GM12878 (cell line): ENCODE results near the gene GLRX5. TPM values are rescaled to one million over a fixed set of nuclear protein-coding genes. Genes with fewer than 3 reads are reported as not detected.

Experiments used
- CBFB ChIP-seq: IDR thresholded peaks from 2 replicates; pipeline ENCODE4 v1.6.1; 2016; ENCODE audit warnings: antibody characterized with exemption, low read depth
- NKRF ChIP-seq: fragments of 450-650 bp; conservative IDR thresholded peaks from 2 replicates; pipeline ENCODE4 v1.6.1; 2017; ENCODE audit warnings: mild to moderate bottlenecking, moderate library complexity
- POLR2AphosphoS2 ChIP-seq: IDR thresholded peaks from 2 replicates; pipeline ENCODE4 v1.6.1; 2011; ENCODE audit warnings: low read depth, mild to moderate bottlenecking, low read length, improper control_type of control experiment, moderate library complexity
- ZNF384 ChIP-seq: IDR thresholded peaks from 2 replicates; pipeline ENCODE4 v1.6.1; 2012; ENCODE audit warnings: low read depth, mild to moderate bottlenecking, low read length, improper control_type of control experiment, borderline replicate concordance
- ZNF687 ChIP-seq: fragments of 450-650 bp; IDR thresholded peaks from 2 replicates; pipeline ENCODE4 v1.6.1; 2017; ENCODE audit warnings: mild to moderate bottlenecking, moderate library complexity
- polyA plus RNA-seq, 11 experiments: library from polyadenylated mRNA; depleted of rRNA in 4 of 11; unstranded in 6 of 11; stranded (reverse) in 5 of 11; fragments of >200 nt; fragmentation: Nextera tagmentation in 4 of 11; fragmentation: Illumina TruSeq in 1 of 11; extraction: Ambion mirVana in 4 of 11; extraction: Trizol in 1 of 11; gene quantifications; 1 replicate in 1 of 11; 2 replicates in 10 of 11; pipeline versions ENCODE4 v1.2.1 to v1.2.3, GENCODE V29; 2011 to 2016; ENCODE audit warnings: inconsistent platforms in 2 of 11, missing spikeins in 2 of 11, low read depth in 1 of 11
- total RNA-seq, 4 experiments: library from RNA; depleted of rRNA in 3 of 4; stranded (reverse); fragments of >200 nt in 3 of 4; fragmentation: Illumina TruSeq in 1 of 4; extraction: Trizol in 1 of 4; gene quantifications; 2 replicates each; pipeline versions ENCODE4 v1.2.1 to v1.2.3, GENCODE V29; 2013 to 2021

Gene GLRX5
- total and polyA plus RNA-seq, 10 of the 15 experiments (the other 5 are each of a cell fraction or from before 2014, with no cell fraction given), result 12.8 to 139 (median 55.4) TPM

- no peak for TF ChIP-seq NKRF
- no peak for TF ChIP-seq CBFB
- TF ChIP-seq ZNF687, result no peak
- no peak for TF ChIP-seq ZNF384
- TF ChIP-seq POLR2AphosphoS2, result no peak
Measured at GRCh38 chr14:95549656-95550585, 15.1 kb downstream of the GLRX5 start (continued).
